ENCODE data around the gene SEC63. TPM values are rescaled to one million over a fixed set of nuclear protein-coding genes. Genes with fewer than 3 reads are reported as not detected.

SEC63 gene
- total RNA-seq, 1 experiment from 2014 or later: 51.3 TPM

- Histone ChIP-seq H2AFZ (ENCODE audit: low read depth, low read length, poor library complexity, severe bottlenecking) (no peak overlapping the region), H4K20me1 (ENCODE audit: insufficient read depth) (peaks cover 5% of the 10 kb centered on the region; the same call in 1 of the 2 replicates), H3K9me2 (ENCODE audit: insufficient read depth) (no peaks in the 10 kb centered on the region), H3K79me2 (ENCODE audit: insufficient read depth, low read length) (peaks cover 89% of the 10 kb centered on the region), H3K36me3 (ENCODE audit: control insufficient read depth in 1 of 2, insufficient read depth in 2 of 2, low read length in 2 of 2) (no peaks in the 10 kb centered on the region), H3K4me1 (ENCODE audit: control insufficient read depth in 1 of 2, insufficient read depth in 2 of 2, low read length in 2 of 2) (no peaks in the 10 kb centered on the region), H3K27ac (ENCODE audit: low read depth, low read length) (no peak overlapping the region), H3K9me3 (ENCODE audit: control insufficient read depth in 1 of 2, insufficient read depth in 1 of 2, low read depth in 1 of 2, low read length in 2 of 2) (no peaks in the 10 kb centered on the region), H3K4me2 (ENCODE audit: low read length) (no peak overlapping the region), H3K4me3 (replicated peaks in 1 of 2; ENCODE audit: low read depth in 1 of 2, low read length in 2 of 2) (no peak overlapping the region), H3K9ac (ENCODE audit: low read length) (no peak overlapping the region), H3K27me3 (ENCODE audit: insufficient read depth, low read length) (no peaks in the 10 kb centered on the region)
- POLR2A ChIA-PET: no interaction called here
- no peak for TF ChIP-seq CTCF (IDR thresholded peaks at IDR 0.05 in 2 of 3, conservative IDR thresholded peaks at IDR 0.05 in 1 of 3; ENCODE audit: borderline replicate concordance in 1 of 3, insufficient read depth in 1 of 3, low read depth in 2 of 3, low read length in 2 of 3)
- no peak for TF ChIP-seq POLR2A (IDR thresholded peaks at IDR 0.05; ENCODE audit: borderline replicate concordance, extremely low read depth, insufficient read depth, insufficient read length)
- TF ChIP-seq MAX (IDR thresholded peaks at IDR 0.05): no peak
- TF ChIP-seq SIN3A (IDR thresholded peaks at IDR 0.05; ENCODE audit: low read depth): no peak
- no TSS peak for BruUV-seq (replicated peaks)
- CTCF ChIA-PET: no interaction called here
- intact Hi-C loops (cut with micrococcal nuclease): no loop called here
- ATAC-seq (no peak), DNase-seq (ENCODE audit: low read depth, low spot score) (no peak)
- RAD21 ChIA-PET (ENCODE audit: low non-redundant PET in 1 of 2, low total read pairs in 2 of 2, uncharacterized antibody in 2 of 2, unreplicated experiment in 2 of 2): no interaction called here
Measured at GRCh38 chr6:107941627-107942026, 16.4 kb downstream of the SEC63 start.

GRCh38 chr6:107941199-107941598 is 16.8 kb downstream of the SEC63 start:
- DNase-seq (ENCODE audit: low read depth, low spot score) (no peak), ATAC-seq (no peak)
- Histone ChIP-seq H3K27ac (ENCODE audit: low read depth, low read length) (no peak overlapping the region), H3K4me1 (ENCODE audit: control insufficient read depth in 1 of 2, insufficient read depth in 2 of 2, low read length in 2 of 2) (no peaks in the 10 kb centered on the region), H3K9me3 (ENCODE audit: control insufficient read depth in 1 of 2, insufficient read depth in 1 of 2, low read depth in 1 of 2, low read length in 2 of 2) (no peaks in the 10 kb centered on the region), H2AFZ (ENCODE audit: low read depth, low read length, poor library complexity, severe bottlenecking) (no peak overlapping the region), H4K20me1 (ENCODE audit: insufficient read depth) (peaks cover 5% of the 10 kb centered on the region; the same call in 1 of the 2 replicates), H3K4me2 (ENCODE audit: low read length) (no peak overlapping the region), H3K4me3 (replicated peaks in 1 of 2; ENCODE audit: low read depth in 1 of 2, low read length in 2 of 2) (no peak overlapping the region), H3K79me2 (ENCODE audit: insufficient read depth, low read length) (peaks cover 90% of the 10 kb centered on the region), H3K36me3 (ENCODE audit: control insufficient read depth in 1 of 2, insufficient read depth in 2 of 2, low read length in 2 of 2) (no peaks in the 10 kb centered on the region), H3K9ac (ENCODE audit: low read length) (no peak overlapping the region), H3K9me2 (ENCODE audit: insufficient read depth) (no peaks in the 10 kb centered on the region), H3K27me3 (ENCODE audit: insufficient read depth, low read length) (no peaks in the 10 kb centered on the region)
- intact Hi-C loops (cut with micrococcal nuclease): no loop called here
- ChIA-PET CTCF (no interaction called here), POLR2A (no interaction called here), RAD21 (ENCODE audit: low non-redundant PET in 1 of 2, low total read pairs in 2 of 2, uncharacterized antibody in 2 of 2, unreplicated experiment in 2 of 2) (no interaction called here)
- BruUV-seq (replicated peaks): no TSS peak
- TF ChIP-seq ZBTB33 (IDR thresholded peaks at IDR 0.05; ENCODE audit: extremely low read depth, insufficient replicate concordance, low read length) (no peak), ZNF274 (IDR thresholded peaks at IDR 0.05; ENCODE audit: low read depth, low read length) (no peak), ATF3 (IDR thresholded peaks at IDR 0.05) (no peak), REST (IDR thresholded peaks at IDR 0.05; ENCODE audit: low read depth) (no peak), CEBPB (IDR thresholded peaks at IDR 0.05; ENCODE audit: low read depth) (no peak), YY1 (IDR thresholded peaks at IDR 0.05; ENCODE audit: extremely low read depth, insufficient replicate concordance, low read depth, low read length) (no peak), POLR2AphosphoS5 (IDR thresholded peaks at IDR 0.05; ENCODE audit: low read depth, low read length) (no peak), TCF7L2 (IDR thresholded peaks at IDR 0.05; ENCODE audit: borderline replicate concordance, extremely low read depth, insufficient read depth, insufficient read length) (no peak), SIN3A (IDR thresholded peaks at IDR 0.05; ENCODE audit: low read depth) (no peak)

All from HCT116 (cell line).